ENCODE data around the gene KRTAP10-2.

KRTAP10-2 gene

DNA sequence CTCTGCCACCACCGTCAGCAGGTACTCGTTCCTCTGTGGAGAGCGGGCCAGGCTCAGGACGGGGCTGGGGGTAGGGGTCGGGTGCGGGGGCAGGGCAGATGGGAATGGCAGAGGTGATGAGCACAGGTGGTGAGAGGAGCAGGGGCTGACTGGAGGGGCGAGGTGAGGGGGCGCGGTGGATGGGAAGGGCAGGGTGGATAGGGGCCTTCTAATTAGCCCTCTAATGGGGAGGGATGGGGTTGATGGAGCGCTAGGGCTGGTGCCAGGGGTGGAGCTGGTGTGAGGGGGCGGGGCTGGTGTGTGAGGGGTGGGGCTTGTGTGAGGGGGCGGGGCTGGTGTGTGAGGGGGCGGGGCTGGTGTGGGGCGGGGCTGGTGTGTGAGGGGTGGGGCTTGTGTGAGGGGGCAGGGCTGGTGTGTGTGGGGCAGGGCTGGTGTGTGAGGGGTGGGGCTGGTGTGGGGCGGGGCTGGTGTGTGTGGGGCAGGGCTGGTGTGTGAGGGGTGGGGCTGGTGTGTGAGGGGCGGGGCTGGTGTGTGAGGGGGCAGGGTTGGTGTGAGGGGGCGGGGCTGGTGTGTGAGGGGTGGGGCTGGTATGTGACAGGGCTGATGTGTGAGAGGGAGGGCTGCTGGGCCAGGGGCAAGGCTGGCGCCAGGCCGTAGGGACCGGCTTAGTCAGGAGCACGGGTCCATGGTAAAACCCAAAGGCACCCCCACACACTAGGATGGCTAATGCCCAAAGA lies 17.2 kb downstream of the KRTAP10-2 start:
- Histone ChIP-seq H4K20me1 (ENCODE audit: insufficient read depth) (no peaks in the 10 kb centered on the region), H3K4me2 (no peak overlapping the region), H3K36me3 (ENCODE audit: insufficient read depth) (no peaks in the 10 kb centered on the region), H2AFZ (ENCODE audit: low read depth) (no peak overlapping the region), H3K27me3 (ENCODE audit: insufficient read depth, low read depth) (peaks cover 60% of the 10 kb centered on the region), H3K27ac (no peak overlapping the region), H3K79me2 (ENCODE audit: insufficient read depth, low read depth) (no peaks in the 10 kb centered on the region), H3K4me1 (ENCODE audit: low read depth, poor library complexity, severe bottlenecking) (no peaks in the 10 kb centered on the region), H3K9ac (no peak overlapping the region), H3K4me3 (IDR thresholded peaks at IDR 0.05; ENCODE audit: insufficient read depth, low read depth, low read length) (no peak overlapping the region)
- TF ChIP-seq, protein P1, sequence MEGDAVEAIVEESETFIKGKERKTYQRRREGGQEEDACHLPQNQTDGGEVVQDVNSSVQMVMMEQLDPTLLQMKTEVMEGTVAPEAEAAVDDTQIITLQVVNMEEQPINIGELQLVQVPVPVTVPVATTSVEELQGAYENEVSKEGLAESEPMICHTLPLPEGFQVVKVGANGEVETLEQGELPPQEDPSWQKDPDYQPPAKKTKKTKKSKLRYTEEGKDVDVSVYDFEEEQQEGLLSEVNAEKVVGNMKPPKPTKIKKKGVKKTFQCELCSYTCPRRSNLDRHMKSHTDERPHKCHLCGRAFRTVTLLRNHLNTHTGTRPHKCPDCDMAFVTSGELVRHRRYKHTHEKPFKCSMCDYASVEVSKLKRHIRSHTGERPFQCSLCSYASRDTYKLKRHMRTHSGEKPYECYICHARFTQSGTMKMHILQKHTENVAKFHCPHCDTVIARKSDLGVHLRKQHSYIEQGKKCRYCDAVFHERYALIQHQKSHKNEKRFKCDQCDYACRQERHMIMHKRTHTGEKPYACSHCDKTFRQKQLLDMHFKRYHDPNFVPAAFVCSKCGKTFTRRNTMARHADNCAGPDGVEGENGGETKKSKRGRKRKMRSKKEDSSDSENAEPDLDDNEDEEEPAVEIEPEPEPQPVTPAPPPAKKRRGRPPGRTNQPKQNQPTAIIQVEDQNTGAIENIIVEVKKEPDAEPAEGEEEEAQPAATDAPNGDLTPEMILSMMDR (conservative IDR thresholded peaks at IDR 0.05; ENCODE audit: low read depth, low read length), result no peak

DNA sequence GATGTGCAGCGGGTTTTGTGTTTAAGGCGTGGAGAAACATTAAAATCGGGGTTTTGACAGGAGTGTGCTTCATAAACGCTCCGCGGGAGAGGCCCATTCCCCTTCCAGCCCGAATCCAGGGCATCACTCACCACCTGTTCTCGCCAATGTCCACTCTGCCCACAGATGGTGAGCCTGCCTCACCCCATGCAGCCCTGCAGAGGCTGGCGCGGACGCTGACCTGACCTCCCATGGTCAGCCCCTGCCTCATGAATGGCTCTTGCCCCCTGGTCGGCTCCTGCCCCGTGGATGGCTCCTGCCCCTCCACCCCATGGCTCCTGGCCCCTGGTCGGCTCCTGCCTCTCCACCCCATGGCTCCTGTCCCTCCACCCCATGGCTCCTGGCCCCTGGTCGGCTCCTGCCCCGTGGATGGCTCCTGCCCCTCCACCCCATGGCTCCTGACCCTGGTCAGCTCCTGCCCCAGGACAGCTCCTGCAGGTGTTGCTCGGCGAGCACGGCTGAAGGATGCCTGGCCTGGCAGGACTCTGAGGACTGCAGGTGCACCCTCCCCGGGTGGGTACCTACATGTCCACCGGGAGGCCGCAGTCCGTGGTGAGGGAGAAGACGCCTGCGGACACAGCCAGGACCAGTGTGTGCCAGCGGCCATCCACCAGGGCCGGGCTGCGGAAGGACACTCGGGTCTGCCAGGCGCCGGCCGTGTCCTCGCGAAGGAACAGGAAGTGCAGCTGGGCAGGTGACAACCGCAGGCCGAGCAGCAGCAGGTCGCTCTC lies 18.0 kb downstream of the KRTAP10-2 start:
- no peak overlapping the region for H2AFZ ChIP-seq (ENCODE audit: low read depth)

DNA sequence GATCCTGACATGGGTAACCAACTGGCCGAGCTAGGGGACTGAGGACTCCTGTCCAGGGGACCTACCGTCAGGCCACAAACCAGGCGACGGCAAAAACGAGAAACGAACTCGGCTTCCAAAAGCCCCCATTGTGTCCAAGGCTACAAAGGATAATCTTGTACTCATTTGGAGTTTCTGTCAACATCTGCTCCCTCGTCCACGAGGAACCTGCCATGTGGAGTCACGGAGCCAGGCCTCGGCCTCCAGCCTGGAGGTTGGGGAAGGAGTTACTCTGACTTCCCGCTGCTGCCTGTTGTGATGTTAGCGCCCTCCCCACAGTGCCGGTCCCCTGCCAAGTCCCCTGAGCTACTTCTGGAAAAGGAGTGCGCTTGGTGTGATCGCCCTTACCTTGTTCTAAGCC lies 18.6 kb downstream of the KRTAP10-2 start:
- Histone ChIP-seq H3K27ac (no peak overlapping the region), H3K4me1 (ENCODE audit: low read depth, poor library complexity, severe bottlenecking) (no peaks in the 10 kb centered on the region), H3K4me3 (IDR thresholded peaks at IDR 0.05; ENCODE audit: insufficient read depth, low read depth, low read length) (no peak overlapping the region), H4K20me1 (ENCODE audit: insufficient read depth) (no peaks in the 10 kb centered on the region), H3K36me3 (ENCODE audit: insufficient read depth) (no peaks in the 10 kb centered on the region), H3K9ac (no peak overlapping the region), H3K79me2 (ENCODE audit: insufficient read depth, low read depth) (no peaks in the 10 kb centered on the region), H3K4me2 (no peak overlapping the region), H3K27me3 (ENCODE audit: insufficient read depth, low read depth) (peaks cover 55% of the 10 kb centered on the region), H2AFZ (ENCODE audit: low read depth) (no peak overlapping the region)
- TF ChIP-seq, protein P1 (conservative IDR thresholded peaks at IDR 0.05; ENCODE audit: low read depth, low read length), result no peak

More for the DNA sequence above, 18.0 kb downstream of the KRTAP10-2 start:
- Histone ChIP-seq H3K27ac (no peak overlapping the region), H3K4me3 (IDR thresholded peaks at IDR 0.05; ENCODE audit: insufficient read depth, low read depth, low read length) (no peak overlapping the region), H3K36me3 (ENCODE audit: insufficient read depth) (no peaks in the 10 kb centered on the region), H3K27me3 (ENCODE audit: insufficient read depth, low read depth) (peaks cover 58% of the 10 kb centered on the region), H3K4me2 (no peak overlapping the region), H3K9ac (no peak overlapping the region), H3K79me2 (ENCODE audit: insufficient read depth, low read depth) (no peaks in the 10 kb centered on the region), H3K4me1 (ENCODE audit: low read depth, poor library complexity, severe bottlenecking) (no peaks in the 10 kb centered on the region), H4K20me1 (ENCODE audit: insufficient read depth) (no peaks in the 10 kb centered on the region)
- TF ChIP-seq, protein P1 (conservative IDR thresholded peaks at IDR 0.05; ENCODE audit: low read depth, low read length), result no peak

DNA sequence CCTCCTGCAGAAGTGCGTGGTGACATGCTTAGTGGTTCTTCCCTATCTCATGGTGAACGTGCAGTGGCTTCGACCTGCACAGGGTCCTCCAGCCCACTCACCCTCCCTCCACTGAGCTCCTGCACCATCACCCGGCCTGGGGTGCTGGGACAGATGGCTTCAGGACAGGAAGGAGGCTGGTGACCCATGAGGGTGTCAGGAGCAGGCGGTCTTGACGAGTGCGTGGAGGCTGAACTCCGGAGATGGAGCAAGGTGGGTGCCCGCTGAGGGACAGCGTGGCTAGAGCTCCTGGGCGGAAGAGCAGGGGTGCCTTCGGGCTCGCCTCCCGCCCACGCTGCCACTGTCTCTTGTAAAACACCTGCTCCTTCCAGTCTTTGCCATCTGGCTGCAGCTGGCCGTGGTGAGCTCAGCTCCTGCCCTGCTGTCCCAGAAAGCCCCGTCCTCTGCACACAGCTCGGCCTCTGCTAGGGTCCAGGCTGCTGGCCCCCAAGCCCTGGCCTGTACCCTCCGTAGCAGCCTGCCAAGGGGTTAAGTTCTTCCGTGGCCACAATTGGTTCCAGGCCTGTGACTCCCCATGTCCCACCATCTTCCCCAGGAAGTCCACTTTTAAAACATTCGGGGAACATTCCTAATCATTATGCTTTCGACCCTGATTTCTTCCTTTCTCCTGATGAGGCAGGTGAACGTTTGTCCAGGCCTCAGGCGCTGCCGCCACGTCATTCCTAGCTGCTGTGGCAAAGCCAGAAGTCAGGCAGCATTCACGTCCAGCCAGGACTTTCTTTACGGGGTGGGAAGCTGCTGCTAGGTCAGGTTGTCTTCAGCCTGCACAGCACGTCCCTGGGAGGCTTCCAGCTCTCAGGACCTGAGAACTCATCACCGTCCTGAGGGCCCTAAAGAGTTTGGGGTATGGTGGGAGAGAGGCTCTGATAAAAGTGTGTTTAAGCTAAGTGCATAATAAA lies 19.4 kb downstream of the KRTAP10-2 start:
- TF ChIP-seq, protein P1 (conservative IDR thresholded peaks at IDR 0.05; ENCODE audit: low read depth, low read length), result no peak
- Histone ChIP-seq H3K4me3 (IDR thresholded peaks at IDR 0.05; ENCODE audit: insufficient read depth, low read depth, low read length) (no peak overlapping the region), H3K27me3 (ENCODE audit: insufficient read depth, low read depth) (peaks cover 51% of the 10 kb centered on the region), H3K4me2 (no peak overlapping the region), H3K4me1 (ENCODE audit: low read depth, poor library complexity, severe bottlenecking) (no peaks in the 10 kb centered on the region), H3K79me2 (ENCODE audit: insufficient read depth, low read depth) (no peaks in the 10 kb centered on the region), H2AFZ (ENCODE audit: low read depth) (no peak overlapping the region), H3K27ac (no peak overlapping the region), H3K36me3 (ENCODE audit: insufficient read depth) (no peaks in the 10 kb centered on the region), H3K9ac (no peak overlapping the region), H4K20me1 (ENCODE audit: insufficient read depth) (no peaks in the 10 kb centered on the region)
